ENCODE measurements around the gene CDCA4. TPM values are rescaled to one million over a fixed set of nuclear protein-coding genes. Genes with fewer than 3 reads are reported as not detected.

CDCA4 gene
- total and polyA plus RNA-seq, 12 donors, result 1.5 to 6.4 (median 2.2) TPM

DNA sequence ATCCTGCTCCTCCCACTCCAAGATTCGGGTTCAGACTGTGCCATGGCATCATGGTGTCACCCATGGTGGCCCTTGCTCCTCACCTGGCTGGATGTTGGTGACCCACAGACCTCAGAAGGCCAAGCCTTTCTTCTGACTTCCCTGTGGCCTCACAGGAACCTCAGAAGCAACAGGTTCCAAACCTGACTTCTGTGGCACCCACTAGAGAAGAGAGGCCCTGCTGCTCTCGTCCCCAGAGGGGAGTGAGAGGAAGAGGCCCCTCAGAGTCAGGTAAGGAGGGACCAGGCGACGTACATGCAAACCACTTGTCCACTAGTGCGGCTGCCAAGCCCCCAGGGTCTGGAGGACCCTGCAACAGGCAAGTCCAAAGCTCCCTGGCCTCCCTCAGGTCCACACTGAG lies 24.9 kb downstream of the CDCA4 start:
- Histone ChIP-seq H3K4me1 (no peaks in the 10 kb centered on the region), H3K4me3 (no peak overlapping the region), H3K9me3 (peaks cover 0 to 8% (median 0%) of the 10 kb centered on the region in 11 donors), H3K36me3 (peaks cover 0 to 35% (median 0%) of the 10 kb centered on the region in 9 donors), H3K27ac (no peak overlapping the region), H3K27me3 (no peaks in the 10 kb centered on the region)
- 93 to 97% methylated on average over 5 of the region's 5 CpGs for WGBS, 2 donors
- no peak for ATAC-seq
- TF ChIP-seq, protein P1, sequence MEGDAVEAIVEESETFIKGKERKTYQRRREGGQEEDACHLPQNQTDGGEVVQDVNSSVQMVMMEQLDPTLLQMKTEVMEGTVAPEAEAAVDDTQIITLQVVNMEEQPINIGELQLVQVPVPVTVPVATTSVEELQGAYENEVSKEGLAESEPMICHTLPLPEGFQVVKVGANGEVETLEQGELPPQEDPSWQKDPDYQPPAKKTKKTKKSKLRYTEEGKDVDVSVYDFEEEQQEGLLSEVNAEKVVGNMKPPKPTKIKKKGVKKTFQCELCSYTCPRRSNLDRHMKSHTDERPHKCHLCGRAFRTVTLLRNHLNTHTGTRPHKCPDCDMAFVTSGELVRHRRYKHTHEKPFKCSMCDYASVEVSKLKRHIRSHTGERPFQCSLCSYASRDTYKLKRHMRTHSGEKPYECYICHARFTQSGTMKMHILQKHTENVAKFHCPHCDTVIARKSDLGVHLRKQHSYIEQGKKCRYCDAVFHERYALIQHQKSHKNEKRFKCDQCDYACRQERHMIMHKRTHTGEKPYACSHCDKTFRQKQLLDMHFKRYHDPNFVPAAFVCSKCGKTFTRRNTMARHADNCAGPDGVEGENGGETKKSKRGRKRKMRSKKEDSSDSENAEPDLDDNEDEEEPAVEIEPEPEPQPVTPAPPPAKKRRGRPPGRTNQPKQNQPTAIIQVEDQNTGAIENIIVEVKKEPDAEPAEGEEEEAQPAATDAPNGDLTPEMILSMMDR (IDR thresholded peaks at IDR 0.05), result no peak
- intact Hi-C loops (cut with DNase I), result loop anchor here in 1 of 10 donors (10.0 kb wide), 1 partner anchor 1171 kb away; no protein-coding TSS in a partner anchor
- DNase-seq, result no peak

DNA sequence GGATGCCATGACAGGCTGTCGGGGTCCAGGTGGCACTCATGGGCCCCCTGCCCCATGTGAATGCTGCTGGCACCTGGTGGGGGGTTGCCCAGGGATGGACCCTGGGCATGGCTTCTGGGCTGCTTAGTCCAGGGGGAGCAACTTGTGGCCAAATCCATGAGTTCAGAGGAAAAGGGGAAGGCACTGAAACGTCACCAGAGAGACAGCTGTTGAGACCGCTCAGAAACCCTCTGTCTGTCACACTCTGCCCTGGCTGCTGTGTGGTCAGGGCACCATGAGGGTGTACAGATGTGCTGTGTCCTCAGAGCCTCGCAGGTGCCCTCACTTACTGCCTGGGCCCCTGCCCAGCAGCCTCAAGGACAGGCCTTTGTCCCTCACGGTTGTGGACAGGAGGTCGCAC lies 25.9 kb downstream of the CDCA4 start:
- no peak for DNase-seq
- H3K36me3 ChIP-seq, result peaks cover 0 to 35% (median 0%) of the 10 kb centered on the region in 9 donors
- TF ChIP-seq, protein P1 (IDR thresholded peaks at IDR 0.05), result no peak
- no peaks in the 10 kb centered on the region for H3K4me1 ChIP-seq
- no peak overlapping the region for H3K4me3 ChIP-seq
- H3K27me3 ChIP-seq, result no peaks in the 10 kb centered on the region
- H3K9me3 ChIP-seq, result peaks cover 0 to 8% (median 0%) of the 10 kb centered on the region in 11 donors
- H3K27ac ChIP-seq, result no peak overlapping the region
- no peak for ATAC-seq
- intact Hi-C loops (cut with DNase I), result loop anchor here in 1 of 10 donors (10.0 kb wide), 1 partner anchor 1170 kb away; no protein-coding TSS in a partner anchor
- WGBS, 2 donors, result 87 to 92% methylated on average over 6 of the region's 6 CpGs

DNA sequence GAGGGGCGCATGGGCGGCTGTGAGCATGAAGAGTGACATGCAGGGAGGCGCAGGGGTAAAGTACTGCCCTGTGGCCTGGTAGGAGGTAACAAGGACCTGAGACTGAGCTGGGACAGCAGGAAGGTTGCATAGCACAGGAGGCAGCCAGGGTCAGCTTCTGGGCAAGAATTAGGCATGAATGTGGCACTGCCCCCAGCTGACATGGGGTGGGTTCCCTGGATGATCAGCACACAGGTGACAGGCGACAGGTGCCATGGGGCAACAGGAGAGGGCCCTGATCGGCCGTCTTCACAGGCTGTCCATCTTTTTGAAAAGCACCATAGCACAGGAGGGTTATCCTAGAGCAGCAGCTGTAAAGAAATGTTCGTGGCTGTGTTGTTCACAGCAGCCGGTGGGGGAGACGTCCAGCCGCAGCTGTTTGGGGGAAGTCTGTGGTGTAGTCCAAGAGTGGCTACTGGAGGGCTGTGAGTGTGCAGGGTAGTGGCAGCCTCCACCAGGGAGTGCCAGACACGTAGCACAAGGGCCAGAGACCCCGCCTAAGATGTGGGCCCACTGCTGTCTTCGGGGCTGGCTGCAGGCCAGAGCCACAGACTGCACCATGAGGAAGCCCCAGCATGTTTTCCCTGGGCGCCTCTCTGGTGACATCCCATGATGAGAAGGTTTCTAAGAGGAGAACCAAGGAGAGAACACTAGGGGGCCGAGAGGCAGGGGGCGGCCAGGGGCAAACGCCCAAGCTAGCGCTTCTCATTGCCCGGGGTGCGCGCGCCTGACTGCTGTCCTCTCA lies 26.9 kb downstream of the CDCA4 start:
- intact Hi-C loops (cut with DNase I), result loop anchor here in 1 of 10 donors (10.0 kb wide), 1 partner anchor 1169 kb away; no protein-coding TSS in a partner anchor
- no peak for ATAC-seq
- 83 to 88% methylated on average over 22 of the region's 22 CpGs for WGBS, 2 donors
- no peaks in the 10 kb centered on the region for H3K4me1 ChIP-seq
- H3K36me3 ChIP-seq, result peaks cover 0 to 39% (median 0%) of the 10 kb centered on the region in 9 donors
- TF ChIP-seq, protein P1 (IDR thresholded peaks at IDR 0.05), result no peak
- H3K27ac ChIP-seq, result no peak overlapping the region
- peaks cover 0 to 1% (median 0%) of the 10 kb centered on the region in 11 donors for H3K9me3 ChIP-seq
- no peak for DNase-seq
- H3K4me3 ChIP-seq, result no peak overlapping the region
- H3K27me3 ChIP-seq, result no peaks in the 10 kb centered on the region

DNA sequence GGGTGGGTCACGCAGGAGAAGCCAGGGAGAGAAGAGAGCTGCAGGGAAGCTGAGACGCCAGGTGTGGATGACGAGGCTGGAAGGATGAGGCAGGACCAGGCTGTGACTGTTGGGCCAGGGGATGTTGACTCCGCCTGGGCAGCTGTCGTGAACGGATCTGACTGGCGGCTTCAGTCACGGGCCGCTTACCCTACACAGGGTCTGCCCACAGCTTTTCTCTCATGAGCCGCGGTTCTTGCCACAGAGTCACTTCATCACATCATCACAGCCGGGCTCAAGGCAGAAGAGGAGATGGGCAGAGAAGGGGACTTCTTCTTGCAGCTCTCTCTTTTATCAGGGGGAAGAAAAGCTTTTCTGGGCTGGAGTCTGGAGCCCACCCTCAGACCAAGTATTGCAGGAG lies 27.6 kb downstream of the CDCA4 start:
- H3K9me3 ChIP-seq, result no peaks in the 10 kb centered on the region
- WGBS, 2 donors, result 95 to 97% methylated on average over 12 of the region's 12 CpGs
- TF ChIP-seq, protein P1 (IDR thresholded peaks at IDR 0.05), result no peak
- no peak for DNase-seq
- H3K27me3 ChIP-seq, result no peaks in the 10 kb centered on the region
- H3K27ac ChIP-seq, result no peak overlapping the region
- no peak overlapping the region for H3K4me3 ChIP-seq
- no peaks in the 10 kb centered on the region for H3K4me1 ChIP-seq
- intact Hi-C loops (cut with DNase I), result loop anchor here in 1 of 10 donors (10.0 kb wide), 1 partner anchor 1169 kb away; no protein-coding TSS in a partner anchor
- ATAC-seq, result no peak
- peaks cover 0 to 39% (median 0%) of the 10 kb centered on the region in 9 donors for H3K36me3 ChIP-seq

Measured in heart right ventricle (tissue), 16 donors.